Esophagus muscularis mucosa (tissue), 3 donors: ENCODE measurements around the gene DOK6.
"Not testable (repeated sequence)": the region's sequence is repeated elsewhere in the genome, so short reads cannot be mapped to it uniquely, and the experiment has no call there.

ENCODE experiments used
- CTCF ChIP-seq, 3 experiments: fragments of 200-600 bp in 2 of 3; fragments of 450-650 bp in 1 of 3; sonication (generic) in 2 of 3; IDR thresholded peaks; one replicate each; pipeline ENCODE4 v1.5.1; 2017 to 2019; ENCODE audit warnings: antibody characterized with exemption in 3 of 3, mild to moderate bottlenecking in 2 of 3, moderate library complexity in 1 of 3
- POLR2A ChIP-seq: fragments of 450-650 bp; IDR thresholded peaks from one replicate; pipeline ENCODE4 v1.6.1; 2017; ENCODE audit warnings: antibody characterized with exemption, moderate library complexity, mild to moderate bottlenecking, low read depth
- POLR2AphosphoS5 ChIP-seq, 2 donors: sonication (generic); formaldehyde crosslinking; IDR thresholded peaks; one replicate each; pipeline ENCODE4 v1.6.1; 2017; ENCODE audit warnings: antibody characterized with exemption in 2 of 2

- not testable (repeated sequence) for TF ChIP-seq CTCF (IDR thresholded peaks at IDR 0.05); POLR2AphosphoS5 (IDR thresholded peaks at IDR 0.05); POLR2A
Observed at GRCh38 chr18:69834980-69835379, 434.3 kb downstream of the DOK6 start.
